Left forelimb (tissue), 1 donor: Measurements from ENCODE around the gene JMJD1C.

Experiments
- DNase-seq: peaks from one replicate; pipeline ENCODE4 v3.0.0-alpha.2; 2018; ENCODE audit warnings: low spot score

Gene JMJD1C

DNA sequence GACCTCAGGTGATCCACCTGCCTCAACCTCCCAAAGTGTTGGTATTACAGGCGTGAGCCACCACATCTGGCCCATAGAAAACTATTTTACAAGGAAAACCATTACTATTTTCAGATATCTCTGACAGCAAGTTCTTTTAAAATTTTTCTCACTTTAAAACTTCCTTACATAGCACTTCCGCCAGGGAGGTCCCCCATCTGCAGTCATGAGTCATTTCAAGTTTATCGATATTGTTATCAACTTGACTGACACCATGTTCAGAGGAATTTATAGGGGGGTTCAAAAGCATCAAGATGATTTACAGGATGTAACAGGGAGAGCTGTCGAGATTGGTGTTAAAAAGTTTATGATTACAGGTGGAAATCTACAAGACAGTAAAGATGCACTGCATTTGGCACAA is 243.8 kb downstream of the JMJD1C start:
- no peak for DNase-seq

DNA sequence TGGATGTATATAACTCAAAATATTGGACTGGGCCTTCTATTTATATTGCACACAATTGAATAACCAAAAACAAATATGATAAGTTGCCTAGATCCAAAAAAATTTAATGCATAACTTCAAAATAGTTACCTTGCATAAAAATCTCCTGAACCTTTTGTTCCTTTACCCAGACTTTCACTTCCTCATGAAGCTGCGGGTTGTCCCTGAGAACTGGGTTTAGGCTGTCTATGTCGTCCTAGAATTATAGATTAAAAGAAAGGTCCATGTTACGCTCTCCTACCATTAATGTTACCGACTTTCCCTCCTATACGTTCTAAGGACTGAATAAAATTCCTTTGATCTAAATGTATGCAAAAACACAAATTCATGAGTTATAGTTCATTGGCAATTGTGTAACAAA is 246.0 kb downstream of the JMJD1C start:
- no peak for DNase-seq

DNA sequence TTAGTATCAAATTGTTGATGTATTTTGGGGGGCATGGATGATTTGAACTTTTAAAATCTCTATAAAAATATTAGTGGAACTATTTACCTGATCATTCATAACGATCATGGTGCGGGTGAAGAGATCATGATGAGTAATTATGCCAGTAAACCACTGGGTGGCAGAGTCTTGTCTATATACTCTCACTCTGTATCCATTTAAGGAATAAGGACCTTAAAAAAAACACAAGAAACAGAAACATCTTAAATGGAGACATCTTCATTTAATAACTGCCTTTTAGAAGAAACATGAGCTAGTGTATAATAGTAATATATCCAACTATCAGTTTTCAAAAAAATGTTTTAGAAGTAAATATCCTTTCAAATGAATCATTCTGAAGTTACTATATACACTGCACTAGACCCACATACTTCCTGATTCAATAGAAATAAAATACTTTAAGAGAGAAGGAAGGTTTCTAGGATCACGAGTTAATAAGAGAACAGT is 248.6 kb downstream of the JMJD1C start:
- DNase-seq, result no peak

DNA sequence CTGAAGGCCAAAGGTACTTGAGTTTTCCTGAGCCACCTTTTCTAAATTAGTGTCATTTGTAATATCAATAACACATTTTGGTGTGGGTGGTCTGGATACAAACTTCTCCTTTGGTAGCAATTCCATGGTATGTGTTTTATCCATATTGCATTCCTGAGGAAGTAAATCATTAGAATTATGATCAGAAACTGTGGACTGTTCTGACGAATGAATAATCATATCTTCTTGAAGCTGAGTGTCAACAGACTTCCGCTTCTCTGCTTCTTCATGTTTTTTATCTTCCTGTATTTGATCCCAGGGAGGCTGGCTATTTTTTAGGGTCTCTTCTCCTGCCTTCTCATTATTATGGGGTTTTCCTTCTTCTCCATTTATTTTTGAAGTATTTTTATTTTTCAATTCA is 251.2 kb downstream of the JMJD1C start:
- DNase-seq, result no peak

DNA sequence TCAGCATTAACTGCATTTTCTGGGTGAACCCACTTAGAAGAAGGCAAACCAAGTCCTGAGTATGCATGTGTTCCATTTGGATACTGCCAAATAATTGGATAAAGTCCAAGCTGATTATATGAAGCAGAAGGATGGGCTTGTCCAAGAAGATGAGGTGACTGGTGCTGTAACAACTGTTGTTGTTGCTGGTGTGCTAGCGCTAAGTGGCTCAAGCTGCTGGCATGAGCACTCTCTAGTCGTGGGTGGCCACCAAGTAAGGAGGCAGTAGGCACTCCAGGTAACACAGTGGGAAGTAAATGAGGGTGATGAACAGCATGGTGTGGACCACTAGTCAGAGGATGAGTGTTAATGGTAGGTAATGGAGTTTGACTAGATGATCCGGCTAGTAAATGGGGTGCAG is 252.3 kb downstream of the JMJD1C start:
- no peak for DNase-seq

DNA sequence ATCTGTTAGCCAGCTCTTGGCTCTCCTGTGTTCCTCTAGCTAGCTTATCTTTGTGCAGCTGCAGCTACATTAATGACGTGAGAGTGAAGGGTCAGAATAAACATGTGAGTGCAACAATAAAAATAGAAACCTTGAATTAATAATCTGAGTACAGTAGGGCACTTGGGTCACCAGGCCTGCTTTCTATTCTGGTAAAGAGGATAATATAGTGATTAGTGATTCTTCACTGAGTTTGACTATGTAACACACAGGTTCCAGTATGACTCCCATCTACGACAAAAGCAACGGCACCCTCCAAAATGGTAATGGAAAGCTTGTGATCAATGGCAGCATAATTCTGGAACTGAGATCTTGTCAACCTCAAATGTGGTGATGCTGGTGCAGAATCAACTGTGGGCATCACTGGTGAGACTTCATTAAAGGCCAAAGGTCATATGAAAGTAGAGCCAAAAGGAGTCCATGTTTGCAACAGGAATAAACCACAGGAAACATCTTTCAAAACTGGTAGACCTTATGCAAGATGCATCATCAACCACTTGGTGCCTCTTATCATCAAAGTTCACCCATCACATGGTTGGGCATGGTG is 255.1 kb downstream of the JMJD1C start:
- DNase-seq, result no peak

DNA sequence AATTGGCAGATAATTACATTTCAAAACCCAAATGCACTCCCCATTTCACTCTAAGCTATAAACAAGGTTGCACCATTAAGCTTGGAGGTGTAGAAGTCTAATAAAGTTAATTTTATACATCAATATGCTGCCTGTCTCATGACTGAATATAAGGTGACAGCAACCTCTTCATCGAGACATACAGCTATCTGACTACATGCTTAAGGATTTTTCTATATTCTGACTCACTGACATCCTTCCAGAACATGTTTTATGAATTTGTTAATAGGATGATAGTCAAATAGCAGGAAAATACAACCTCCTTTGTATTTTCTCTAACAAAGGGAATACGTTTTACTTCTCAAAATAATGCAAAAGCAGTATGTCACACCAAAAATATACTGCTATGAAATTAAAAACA is 256.1 kb downstream of the JMJD1C start:
- DNase-seq, result no peak

DNA sequence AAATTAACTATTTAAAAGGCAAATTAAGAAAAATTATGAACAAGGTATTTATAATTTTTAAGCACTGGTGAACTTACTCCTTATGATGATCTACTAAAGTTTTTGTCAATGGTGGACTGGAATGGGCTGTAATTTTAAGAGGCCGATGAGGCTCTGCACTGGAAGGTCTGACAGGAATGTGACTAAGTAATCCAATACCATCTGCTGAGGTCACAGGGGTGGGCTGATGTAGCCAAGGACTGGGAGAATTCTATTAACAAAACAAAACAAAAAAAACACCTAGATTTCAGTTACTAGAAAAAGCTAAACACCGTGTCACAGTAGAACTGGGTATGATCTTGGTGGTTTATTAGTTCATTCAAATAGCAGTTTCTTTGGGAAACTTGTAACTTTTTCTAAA is 256.8 kb downstream of the JMJD1C start:
- no peak for DNase-seq

DNA sequence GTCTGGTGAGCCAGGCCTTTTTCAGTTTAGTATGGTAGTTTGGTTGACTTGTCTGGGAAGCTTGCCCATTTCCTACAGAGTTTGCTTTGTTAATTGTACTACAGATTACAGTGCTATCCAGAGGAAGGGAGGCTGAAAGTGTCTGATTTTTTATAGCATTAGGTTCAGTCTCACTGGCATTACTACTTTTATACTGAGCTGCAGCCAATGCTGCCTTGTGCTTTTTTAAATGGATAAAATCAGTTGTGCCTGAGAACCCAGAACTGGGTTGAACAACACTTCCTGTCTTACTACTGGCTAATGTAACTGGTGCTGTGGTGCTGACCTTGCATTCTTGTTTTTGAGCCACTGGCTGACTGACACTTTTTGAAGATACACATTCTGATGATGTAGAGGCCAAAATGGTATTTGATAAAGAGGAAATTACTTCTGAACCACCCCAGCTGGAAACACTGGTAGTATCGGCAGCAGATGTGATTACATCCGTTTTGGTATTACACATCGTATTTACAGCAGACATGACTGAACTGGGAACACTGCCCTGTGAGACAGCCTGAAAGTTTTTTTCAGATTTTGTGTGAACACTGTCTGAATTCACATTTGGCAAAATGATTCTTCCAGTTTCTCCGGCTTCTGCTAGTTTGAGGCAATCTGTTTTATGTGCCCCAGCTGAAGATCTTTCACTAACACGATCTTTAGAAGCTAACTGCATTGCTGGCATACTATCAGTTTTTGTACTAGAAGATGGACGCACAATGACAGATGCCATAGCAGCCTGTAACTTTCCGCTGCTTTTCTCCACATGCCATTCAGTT is 258.6 kb downstream of the JMJD1C start:
- no peak for DNase-seq

DNA sequence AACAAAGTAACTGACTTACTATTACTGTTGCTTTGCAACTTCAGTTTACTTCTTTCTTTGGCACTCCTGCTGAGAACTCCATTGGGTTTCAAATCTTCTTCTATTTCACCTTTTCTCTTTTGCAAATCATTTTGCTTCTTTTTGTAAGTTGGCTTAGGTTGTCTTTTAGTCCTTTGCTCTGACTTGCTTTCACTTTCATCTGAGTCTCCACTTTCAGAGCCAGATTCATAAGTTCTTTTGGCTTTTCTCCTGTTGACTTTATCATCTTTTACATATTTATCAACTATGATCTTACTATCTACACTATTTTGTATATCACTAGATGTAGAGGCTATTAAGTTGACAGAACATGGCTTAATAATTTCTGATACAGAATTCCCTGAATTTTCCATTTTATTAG is 259.2 kb downstream of the JMJD1C start:
- no peak for DNase-seq

DNA sequence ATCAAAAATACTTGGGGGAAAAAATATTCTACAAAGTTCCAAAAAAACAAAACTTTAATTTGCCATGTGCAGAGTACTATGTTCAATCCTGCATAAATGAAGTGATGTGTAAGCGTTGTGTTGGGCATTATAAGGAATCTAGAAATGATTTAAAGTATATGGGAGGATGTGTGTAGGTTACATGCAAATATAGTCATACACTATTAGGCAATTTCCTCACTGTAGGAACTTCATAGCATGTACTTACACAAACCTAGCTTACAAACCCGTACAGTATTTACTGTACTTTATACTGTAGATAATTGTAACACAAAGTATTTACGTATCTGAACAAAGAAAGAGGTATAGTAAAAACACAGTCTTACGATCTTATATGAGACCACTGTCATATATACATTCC is 260.4 kb downstream of the JMJD1C start:
- DNase-seq, result no peak

DNA sequence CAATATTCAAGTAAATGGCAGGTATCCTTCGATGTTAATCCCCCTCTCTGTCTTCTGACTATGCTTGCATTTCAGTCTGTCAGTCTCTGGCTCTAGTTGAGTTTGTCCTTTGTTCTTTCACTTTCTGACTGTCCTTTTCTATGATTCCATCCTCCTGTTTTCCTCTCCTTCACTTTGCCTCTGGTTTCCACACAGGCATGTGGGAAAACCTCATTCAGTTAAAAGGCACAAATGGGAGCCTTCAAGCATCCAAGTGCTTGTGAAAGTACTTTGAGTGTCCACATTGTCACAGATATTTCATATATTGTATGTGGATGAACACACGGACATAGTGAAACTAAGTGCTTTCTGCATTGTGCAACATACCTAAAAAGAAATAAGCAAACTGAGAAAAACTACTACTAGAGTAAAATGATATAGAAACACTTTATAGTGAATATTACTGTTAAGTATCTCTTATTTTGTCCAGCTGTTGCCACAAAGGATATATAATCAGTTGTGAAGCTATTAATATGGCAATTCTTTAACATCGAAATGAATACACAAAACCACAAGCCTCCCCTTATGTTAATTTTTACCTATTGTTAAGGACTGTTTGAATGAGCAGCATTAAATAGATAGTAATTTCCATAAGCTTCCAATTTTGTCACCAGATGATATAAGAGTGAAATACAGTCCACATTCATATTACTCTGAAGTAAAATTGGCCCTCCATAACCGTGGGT is 260.9 kb downstream of the JMJD1C start:
- DNase-seq, result no peak

DNA sequence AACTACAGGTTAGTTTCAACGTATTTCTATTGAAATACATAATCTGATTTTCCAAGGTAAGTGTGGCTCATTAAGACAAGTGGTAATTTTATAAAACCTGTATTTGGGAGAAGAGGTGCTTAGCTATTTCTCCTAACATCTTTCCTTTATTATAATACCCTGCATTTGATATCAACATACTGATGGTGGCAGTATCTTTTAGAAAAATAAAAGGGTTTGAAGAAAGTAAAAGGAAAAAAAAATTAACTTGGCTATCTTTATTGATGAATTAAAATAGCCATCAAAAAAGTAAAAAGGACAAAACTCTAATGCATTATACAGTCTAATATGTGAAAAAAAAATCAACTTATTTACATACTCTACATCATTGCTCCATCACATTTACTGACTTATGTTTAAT is 264.7 kb downstream of the JMJD1C start:
- DNase-seq, result no peak

DNA sequence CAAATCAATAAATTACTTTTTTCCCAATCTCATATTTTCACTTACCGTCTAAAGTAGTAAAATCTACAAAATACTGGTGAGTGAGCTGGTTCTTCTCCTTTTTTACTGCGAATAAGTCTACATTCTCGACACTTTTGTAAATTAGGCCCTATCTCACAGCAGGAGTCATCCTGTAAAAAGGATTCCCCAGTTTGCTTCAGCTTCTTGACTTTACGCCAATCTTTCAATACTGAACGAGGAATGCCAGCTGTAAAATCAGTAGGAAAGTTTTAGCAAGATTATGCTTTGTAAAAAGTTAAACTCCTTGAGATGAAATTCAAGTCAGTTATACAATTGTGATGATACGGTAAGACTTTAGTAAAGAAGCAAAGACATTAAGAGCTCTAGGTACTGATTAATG is 265.3 kb downstream of the JMJD1C start:
- no peak for DNase-seq

DNA sequence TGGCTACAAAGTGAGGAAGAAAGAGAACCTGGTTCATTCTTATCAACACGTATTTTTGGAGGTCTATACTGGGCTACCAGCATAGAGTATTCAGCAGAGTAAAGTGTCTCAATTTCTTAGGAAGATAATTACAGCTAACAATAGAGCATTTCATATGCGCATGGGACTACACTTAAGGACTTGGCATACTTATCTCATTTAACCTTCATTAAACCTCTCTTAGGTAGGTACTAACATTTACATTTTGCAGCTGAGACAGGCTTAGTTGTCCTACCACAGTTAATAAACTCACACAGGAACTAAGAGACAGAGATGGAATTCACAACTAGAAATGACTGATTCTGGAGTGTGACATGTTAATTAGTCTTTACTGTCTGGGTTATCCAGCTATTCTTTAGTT is 266.1 kb downstream of the JMJD1C start:
- DNase-seq, result no peak

DNA sequence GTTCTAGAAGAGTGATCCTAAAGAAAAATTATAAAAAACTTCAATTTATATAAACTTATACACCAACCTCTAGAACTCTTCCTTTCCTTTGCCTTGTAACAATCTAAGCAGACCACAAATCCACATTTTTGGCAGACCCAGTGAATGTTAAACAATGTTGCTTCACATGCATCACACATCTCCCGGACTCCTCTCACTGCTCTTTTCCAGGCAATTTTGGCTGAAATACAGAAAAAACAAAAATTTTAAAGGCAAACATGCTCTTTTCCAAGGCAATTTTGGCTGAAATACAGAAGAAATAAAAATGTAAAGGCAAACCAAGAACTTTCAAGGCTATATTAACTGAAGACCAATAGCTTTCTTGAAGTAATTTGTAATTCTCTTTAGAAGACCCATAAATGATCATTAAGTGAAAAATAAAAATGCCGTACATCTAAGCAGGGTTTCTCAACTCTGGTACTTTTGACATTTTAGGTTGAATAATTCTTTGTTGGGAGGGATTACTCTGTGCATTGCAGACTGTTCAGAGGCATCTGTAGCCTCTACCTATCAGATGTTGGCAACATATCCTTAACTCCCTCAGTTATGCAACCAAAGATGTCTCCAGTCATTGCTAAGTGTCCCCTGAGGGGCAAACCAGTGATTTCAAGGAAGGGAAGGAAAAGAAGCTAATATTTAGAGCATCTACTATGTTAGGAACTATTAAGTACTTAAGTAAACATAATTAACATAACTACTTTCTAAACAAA is 268.3 kb downstream of the JMJD1C start:
- DNase-seq, result no peak

DNA sequence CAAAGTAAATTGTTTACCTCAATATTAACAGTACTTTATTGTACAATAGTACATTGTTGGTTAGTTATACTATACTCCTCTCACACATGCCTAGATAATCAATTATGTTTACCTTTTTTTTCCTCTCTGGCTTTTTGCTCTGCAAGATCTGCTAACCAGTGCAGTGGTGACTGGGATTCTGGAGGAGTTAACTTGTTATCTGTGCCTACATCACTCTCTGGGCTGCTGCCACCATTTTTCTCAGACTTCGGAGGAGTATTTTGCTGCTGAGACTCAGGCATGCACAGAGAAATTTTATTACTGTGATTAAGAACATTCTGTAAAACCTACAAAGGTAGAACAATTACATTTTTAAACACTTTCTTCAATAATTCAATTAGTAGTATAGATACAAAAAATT is 273.0 kb downstream of the JMJD1C start:
- no peak for DNase-seq

DNA sequence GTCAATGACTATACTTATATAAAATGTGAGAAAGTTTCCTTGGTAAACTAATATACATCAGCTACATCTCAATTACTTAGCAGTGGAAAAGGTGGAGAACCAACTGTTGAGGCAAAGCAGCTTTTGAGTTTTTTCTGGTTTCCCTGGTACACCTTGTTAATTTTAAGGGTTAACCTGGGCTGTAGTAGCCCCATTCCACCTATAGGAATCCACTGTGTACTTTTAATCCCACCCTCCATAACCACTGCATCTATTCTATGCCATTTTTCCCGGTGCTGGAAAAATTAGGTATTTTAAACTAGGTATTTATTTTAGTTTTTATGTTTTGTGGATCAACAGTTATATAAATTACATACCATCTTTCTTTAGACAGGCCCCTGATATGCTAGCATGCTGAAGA is 290.2 kb downstream of the JMJD1C start:
- no peak for DNase-seq

DNA sequence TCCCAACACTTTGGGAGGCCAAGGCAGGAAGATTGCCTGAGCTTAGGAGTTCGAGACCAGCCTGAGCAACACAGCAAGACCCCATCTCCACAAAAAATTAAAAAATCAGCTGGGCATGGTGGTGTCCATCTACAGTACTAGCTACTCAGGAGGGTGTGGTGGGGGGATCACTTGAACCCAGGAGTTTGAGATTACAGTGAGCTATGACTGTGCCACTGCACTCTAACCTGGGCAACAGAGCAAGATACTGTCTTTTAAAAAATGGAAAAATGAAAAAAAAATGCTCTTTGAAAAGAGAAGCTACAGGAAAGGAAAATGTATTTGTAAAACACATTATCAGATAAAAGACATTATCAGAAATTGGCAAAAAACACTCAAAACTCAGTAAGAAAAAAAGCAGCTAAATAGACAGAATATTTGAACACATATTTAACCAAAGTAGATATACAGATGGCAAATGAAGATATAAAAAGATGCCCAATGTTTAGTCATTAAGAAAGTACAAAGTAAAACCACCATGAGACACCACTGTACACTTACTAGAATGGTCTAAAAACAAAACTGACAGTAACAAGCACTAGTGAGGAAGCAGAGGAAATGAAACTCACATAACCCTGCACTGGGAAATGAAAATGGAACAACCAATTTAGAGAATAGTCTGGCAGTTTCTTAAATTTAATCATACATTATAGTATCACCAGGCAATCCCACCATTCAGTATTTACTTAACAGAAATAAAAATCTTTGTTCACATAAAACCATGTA is 292.1 kb downstream of the JMJD1C start:
- no peak for DNase-seq

DNA sequence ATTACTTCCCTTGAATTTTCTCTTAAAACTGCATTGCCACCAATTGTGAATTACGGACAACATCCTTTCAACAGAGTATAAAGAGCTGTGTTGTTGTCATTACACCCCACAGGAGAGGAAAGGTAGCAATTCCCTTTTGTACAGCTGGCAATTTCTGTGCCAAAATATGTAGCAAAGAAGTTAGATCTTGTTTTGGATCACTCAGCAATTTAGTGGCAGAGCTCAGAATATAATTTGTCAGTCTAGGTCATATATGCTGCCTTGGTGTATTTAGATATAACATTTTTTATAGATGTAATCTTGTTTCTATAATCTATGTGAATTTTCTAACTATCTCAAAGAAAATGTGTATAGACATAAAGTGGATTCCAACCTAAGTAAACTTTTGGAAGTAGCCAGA is 293.9 kb downstream of the JMJD1C start:
- DNase-seq, result no peak

DNA sequence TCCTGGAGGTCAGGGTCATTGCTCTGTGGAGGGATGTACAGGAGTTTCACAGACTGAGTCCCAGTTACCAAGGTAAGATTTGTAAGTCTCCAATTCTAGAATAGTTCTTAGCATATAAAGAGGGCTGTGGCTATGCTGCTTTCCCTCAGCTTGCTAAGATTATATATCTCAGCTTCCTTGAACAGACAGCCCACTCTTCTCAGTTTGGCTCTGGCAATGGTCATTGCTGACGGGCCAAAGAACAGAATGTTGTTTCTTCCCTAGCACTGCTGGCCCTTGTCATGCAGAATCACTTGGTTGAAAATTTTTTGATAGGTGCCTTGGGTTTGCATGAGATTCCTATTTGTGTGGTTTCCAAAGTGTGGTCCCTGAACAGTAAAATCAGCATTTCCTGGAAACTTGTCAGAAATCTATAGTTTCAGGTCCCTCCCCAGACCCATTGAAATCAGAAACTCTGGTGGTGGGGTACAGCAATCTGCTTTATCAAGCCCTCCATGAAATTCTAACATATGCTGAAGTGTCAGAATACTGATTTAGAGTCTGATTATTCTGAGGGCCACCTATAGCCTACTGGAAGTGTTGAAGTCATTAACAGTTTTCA is 294.4 kb downstream of the JMJD1C start:
- no peak for DNase-seq
